Body of pancreas (tissue), 4 donors: ENCODE measurements around the gene PRKAG2. TPM values are rescaled to one million over a fixed set of nuclear protein-coding genes. Genes with fewer than 3 reads are reported as not detected.

ENCODE experiments used
- ATAC-seq: fragments of 150-250 bp; one replicate; pipeline ENCODE4 v1.9.1; 2016
- DNase-seq, 4 donors: peaks; one replicate each; pipeline ENCODE4 v3.0.0-alpha.2; 2019
- H3K27ac ChIP-seq, 4 donors: fragments of 200-600 bp; sonication (generic); 1 replicate in 3 of 4; 2 replicates in 1 of 4; pipeline versions ENCODE4 v1.5.1 to v1.6.1; 2016 to 2019; ENCODE audit warnings: mild to moderate bottlenecking in 1 of 4, mixed read lengths in 1 of 4, moderate library complexity in 1 of 4
- H3K27me3 ChIP-seq, 2 donors: fragments of 200-600 bp; sonication (generic); one replicate each; pipeline ENCODE4 v1.6.0; 2016; ENCODE audit warnings: mild to moderate bottlenecking in 1 of 2
- H3K36me3 ChIP-seq, 2 donors: fragments of 200-600 bp; sonication (generic); replicated peaks in 1 of 2; 2 replicates each; pipeline ENCODE4 v1.5.1; 2016; ENCODE audit warnings: low read depth in 2 of 2; ENCODE audit not compliant: insufficient read depth in 1 of 2
- H3K4me1 ChIP-seq: fragments of 200-600 bp; sonication (generic); one replicate; pipeline ENCODE4 v1.6.0; 2016
- H3K4me3 ChIP-seq, 2 donors: fragments of 200-600 bp; sonication (generic); 1 replicate in 1 of 2; 2 replicates in 1 of 2; pipeline ENCODE4 v1.5.1; 2016 to 2019
- H3K9me3 ChIP-seq, 3 donors: fragments of 200-600 bp; sonication (generic); 1 replicate in 2 of 3; 2 replicates in 1 of 3; pipeline ENCODE4 v1.5.1; 2016
- CTCF ChIP-seq, 7 experiments: fragments of 450-650 bp in 4 of 7; fragments of 200-600 bp in 3 of 7; sonication (generic) in 3 of 7; IDR thresholded peaks; one replicate each; pipeline ENCODE4 v1.5.1; 2016 to 2019; ENCODE audit warnings: antibody characterized with exemption in 7 of 7
- POLR2A ChIP-seq, 3 donors: fragments of 450-650 bp; IDR thresholded peaks; one replicate each; pipeline ENCODE4 v1.6.1; 2016; ENCODE audit warnings: antibody characterized with exemption in 3 of 3, mild to moderate bottlenecking in 2 of 3
- WGBS, 2 donors: methylation state at CpG; one replicate each; pipeline ENCODE4 v1.1.5; 2017; 5-methylcytosine and 5-hydroxymethylcytosine counted together
- intact Hi-C: fragments of 100-400 bp; cut with DNase I; formaldehyde crosslinking; loops from one replicate; pipeline ENCODE4 v1.15.1; 2023
- total RNA-seq, 2 donors: library from RNA; depleted of rRNA; stranded (reverse); fragments of >200 nt; gene quantifications; one replicate each; pipeline ENCODE4 v1.1.0, GENCODE V29; 2016

PRKAG2 gene
- total RNA-seq, 2 donors from 2014 or later = 9.9 to 24.4 TPM

GRCh38 chr7:151866028-151866427 lies 10.9 kb downstream of the PRKAG2 start:
- H3K4me3 ChIP-seq = no peak overlapping the region
- no peaks in the 10 kb centered on the region for H3K9me3 ChIP-seq
- H3K4me1 ChIP-seq = peaks cover 32% of the 10 kb centered on the region
- no peak for ATAC-seq
- 64 to 76% methylated on average over 7 of the region's 7 CpGs for WGBS, 2 donors
- intact Hi-C loops = loop anchor here (10.0 kb wide), 1 partner anchor 81 kb away; no protein-coding TSS in a partner anchor
- no peak for DNase-seq
- no peaks in the 10 kb centered on the region for H3K27me3 ChIP-seq
- TF ChIP-seq CTCF (IDR thresholded peaks at IDR 0.05) = no peak
- no peak for TF ChIP-seq POLR2A (IDR thresholded peaks at IDR 0.05)
- no peak overlapping the region for H3K27ac ChIP-seq
- no peaks in the 10 kb centered on the region for H3K36me3 ChIP-seq

- WGBS, 2 donors = 70 to 75% methylated on average over 11 to 14 of the region's 16 CpGs
- Histone ChIP-seq H3K4me1 (peaks cover 26% of the 10 kb centered on the region), H3K36me3 (no peaks in the 10 kb centered on the region), H3K27me3 (no peaks in the 10 kb centered on the region), H3K27ac (no peak overlapping the region), H3K4me3 (no peak overlapping the region), H3K9me3 (no peaks in the 10 kb centered on the region)
- TF ChIP-seq CTCF (IDR thresholded peaks at IDR 0.05) (no peak), POLR2A (IDR thresholded peaks at IDR 0.05) (no peak)
- DNase-seq (no peak), ATAC-seq (no peak)
- intact Hi-C loops = loop anchor here (10.0 kb wide), 1 partner anchor 80 kb away; no protein-coding TSS in a partner anchor
These were observed 11.7 kb downstream of the PRKAG2 start for GRCh38 chr7:151865070-151865670.

- Histone ChIP-seq H3K4me3 (no peak overlapping the region), H3K4me1 (peaks cover 27% of the 10 kb centered on the region), H3K27ac (no peak overlapping the region), H3K27me3 (no peaks in the 10 kb centered on the region), H3K36me3 (no peaks in the 10 kb centered on the region), H3K9me3 (no peaks in the 10 kb centered on the region)
- intact Hi-C loops = loop anchor here (10.0 kb wide), 1 partner anchor 80 kb away; no protein-coding TSS in a partner anchor
- WGBS, 2 donors = 91 to 92% methylated on average over 6 of the region's 6 CpGs
- DNase-seq (no peak), ATAC-seq (no peak)
- TF ChIP-seq POLR2A (IDR thresholded peaks at IDR 0.05) (no peak), CTCF (IDR thresholded peaks at IDR 0.05) (no peak)
These were observed 12.4 kb downstream of the PRKAG2 start for GRCh38 chr7:151864561-151864960.

- intact Hi-C loops = loop anchor here (10.0 kb wide), 1 partner anchor 79 kb away; no protein-coding TSS in a partner anchor
- no peaks in the 10 kb centered on the region for H3K9me3 ChIP-seq
- peaks cover 27% of the 10 kb centered on the region for H3K4me1 ChIP-seq
- DNase-seq (no peak), ATAC-seq (no peak)
- TF ChIP-seq POLR2A (IDR thresholded peaks at IDR 0.05) = no peak
- TF ChIP-seq CTCF (IDR thresholded peaks at IDR 0.05) = no peak
- H3K36me3 ChIP-seq = no peaks in the 10 kb centered on the region
- no peaks in the 10 kb centered on the region for H3K27me3 ChIP-seq
- 87 to 89% methylated on average over 10 of the region's 10 CpGs for WGBS, 2 donors
- no peak overlapping the region for H3K27ac ChIP-seq
- no peak overlapping the region for H3K4me3 ChIP-seq
These were observed 12.8 kb downstream of the PRKAG2 start for GRCh38 chr7:151864081-151864480.
